H1 (cell line): ENCODE data around the gene SMOC2. TPM values are rescaled to one million over a fixed set of nuclear protein-coding genes. Genes with fewer than 3 reads are reported as not detected.

Source experiments
- BCL11A ChIP-seq, 2 experiments: IDR thresholded peaks; one replicate each; pipeline ENCODE4 v1.6.1; 2011; ENCODE audit warnings: low read depth in 2 of 2, low read length in 2 of 2, mild to moderate bottlenecking in 2 of 2
- SIX5 ChIP-seq: IDR thresholded peaks from 2 replicates; pipeline ENCODE4 v1.6.1; 2011; ENCODE audit warnings: mild to moderate bottlenecking, low read depth, low read length
- polyA plus RNA-seq, 7 experiments: library from polyadenylated mRNA; depleted of rRNA in 3 of 7; stranded (reverse) in 5 of 7; unstranded in 2 of 7; fragments of >200 nt in 5 of 7; fragments of 200-250 nt in 2 of 7; gene quantifications; 1 replicate in 5 of 7; 2 replicates in 1 of 7; 4 replicates in 1 of 7; pipeline versions ENCODE4 v1.2.1 to v1.2.3, GENCODE V29; 2011 to 2013; ENCODE audit warnings: missing spikeins in 2 of 7, mixed read lengths in 2 of 7
- total RNA-seq: library from RNA; stranded (reverse); fragmentation: NEBNext Ultra II Directional; extraction: Animal tissue kit (Norgen Biotek cat#: 25700); gene quantifications from 2 replicates; pipeline ENCODE4 v1.2.1, GENCODE V29; 2021

The SMOC2 gene
- total and polyA plus RNA-seq, 2 of the 8 experiments (the other 6 are each of a cell fraction or from before 2014, with no cell fraction given) = 7.7 to 8.5 TPM

DNA sequence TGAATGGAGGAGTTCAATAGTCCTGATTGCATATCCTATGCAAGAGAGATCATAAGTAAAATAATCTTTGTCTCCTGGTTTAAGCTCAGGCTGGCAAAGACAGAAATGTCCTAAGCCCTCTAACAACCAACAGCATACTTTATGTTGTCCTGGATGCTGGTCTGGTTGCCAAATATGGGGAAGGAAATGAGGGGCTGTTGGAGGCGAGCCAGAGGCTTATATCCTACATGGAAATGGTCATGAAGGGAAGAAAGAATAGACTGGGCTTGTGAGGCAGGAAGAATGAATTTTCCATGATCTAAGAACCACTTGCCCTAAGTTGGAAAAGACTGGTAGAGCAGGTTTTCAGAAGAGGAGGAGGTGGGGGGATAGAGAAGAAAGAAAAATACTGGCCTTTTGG, 237.1 kb downstream of the SMOC2 start (continued):
- TF ChIP-seq BCL11A (IDR thresholded peaks at IDR 0.05; ENCODE audit: low read depth in 2 of 2, low read length in 2 of 2) (no peak), SIX5 (no peak)
